ENCODE results near the gene ACTL7B.

- TF ChIP-seq, protein P1, sequence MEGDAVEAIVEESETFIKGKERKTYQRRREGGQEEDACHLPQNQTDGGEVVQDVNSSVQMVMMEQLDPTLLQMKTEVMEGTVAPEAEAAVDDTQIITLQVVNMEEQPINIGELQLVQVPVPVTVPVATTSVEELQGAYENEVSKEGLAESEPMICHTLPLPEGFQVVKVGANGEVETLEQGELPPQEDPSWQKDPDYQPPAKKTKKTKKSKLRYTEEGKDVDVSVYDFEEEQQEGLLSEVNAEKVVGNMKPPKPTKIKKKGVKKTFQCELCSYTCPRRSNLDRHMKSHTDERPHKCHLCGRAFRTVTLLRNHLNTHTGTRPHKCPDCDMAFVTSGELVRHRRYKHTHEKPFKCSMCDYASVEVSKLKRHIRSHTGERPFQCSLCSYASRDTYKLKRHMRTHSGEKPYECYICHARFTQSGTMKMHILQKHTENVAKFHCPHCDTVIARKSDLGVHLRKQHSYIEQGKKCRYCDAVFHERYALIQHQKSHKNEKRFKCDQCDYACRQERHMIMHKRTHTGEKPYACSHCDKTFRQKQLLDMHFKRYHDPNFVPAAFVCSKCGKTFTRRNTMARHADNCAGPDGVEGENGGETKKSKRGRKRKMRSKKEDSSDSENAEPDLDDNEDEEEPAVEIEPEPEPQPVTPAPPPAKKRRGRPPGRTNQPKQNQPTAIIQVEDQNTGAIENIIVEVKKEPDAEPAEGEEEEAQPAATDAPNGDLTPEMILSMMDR (IDR thresholded peaks at IDR 0.05): no peak
- TF ChIP-seq POLR2A (IDR thresholded peaks at IDR 0.05): no peak
Observed at GRCh38 chr9:108883085-108883484, 27.3 kb upstream of the ACTL7B start.

Measured in testis (tissue), 2 donors.